GM19467 (cell line): ENCODE measurements around the gene HBS1L.

Experiments used
- ATAC-seq: cut with Tn5 transposase; IDR thresholded peaks from one replicate; pipeline ENCODE4 v1.9.1; 2021; ENCODE audit warnings: mild to moderate bottlenecking, moderate library complexity; ENCODE audit not compliant: unreplicated experiment

Gene HBS1L

GRCh38 chr6:135054569-135055498 is at the start of gene HBS1L:
Gene HBS1L, minus strand, starts transcription at chr6:135054822. Its CDS starts 131 bp downstream, at chr6:135054691.
- ATAC-seq, result peak; percentile 98

- ATAC-seq, result no peak
These were observed 49.6 kb upstream of the HBS1L start for GRCh38 chr6:135104199-135104598.

- ATAC-seq, result no peak
These were observed 47.6 kb upstream of the HBS1L start for GRCh38 chr6:135102191-135102590.

- no peak for ATAC-seq
These were observed 42.5 kb upstream of the HBS1L start for GRCh38 chr6:135097172-135097571.

- no peak for ATAC-seq
These were observed 41.9 kb upstream of the HBS1L start for GRCh38 chr6:135096403-135097130.

- ATAC-seq, result no peak
These were observed 41.1 kb upstream of the HBS1L start for GRCh38 chr6:135095716-135096115.

GRCh38 chr6:135094403-135094821 is 39.8 kb upstream of the HBS1L start:
- no peak for ATAC-seq

- ATAC-seq, result no peak
These were observed 39.0 kb upstream of the HBS1L start for GRCh38 chr6:135093578-135093977.

GRCh38 chr6:135092724-135093123 is 38.1 kb upstream of the HBS1L start:
- ATAC-seq, result no peak

- no peak for ATAC-seq
These were observed 36.2 kb upstream of the HBS1L start for GRCh38 chr6:135090819-135091218.

GRCh38 chr6:135089901-135090300 is 35.3 kb upstream of the HBS1L start:
- ATAC-seq, result no peak

GRCh38 chr6:135088818-135089809 is 34.5 kb upstream of the HBS1L start:
- peak; percentile 75 for ATAC-seq

GRCh38 chr6:135088281-135088680 is 33.7 kb upstream of the HBS1L start:
- ATAC-seq, result no peak

- no peak for ATAC-seq
These were observed 33.2 kb upstream of the HBS1L start for GRCh38 chr6:135087803-135088202.

- no peak for ATAC-seq
These were observed 32.8 kb upstream of the HBS1L start for GRCh38 chr6:135087403-135087802.

- no peak for ATAC-seq
These were observed 31.8 kb upstream of the HBS1L start for GRCh38 chr6:135086414-135086764.

GRCh38 chr6:135085700-135086413 is 31.2 kb upstream of the HBS1L start:
- no peak for ATAC-seq

GRCh38 chr6:135084916-135085269 is 30.3 kb upstream of the HBS1L start:
- ATAC-seq, result no peak

- no peak for ATAC-seq
These were observed 29.6 kb upstream of the HBS1L start for GRCh38 chr6:135084001-135084915.
